ENCODE measurements around the gene TRAPPC8. TPM values are rescaled to one million over a fixed set of nuclear protein-coding genes. Genes with fewer than 3 reads are reported as not detected.
"Not testable (repeated sequence)": the region's sequence is repeated elsewhere in the genome, so short reads cannot be mapped to it uniquely, and the experiment has no call there.

TRAPPC8 gene
- total RNA-seq, 4 donors from 2014 or later = 15.5 to 38.1 (median 31.2) TPM

GRCh38 chr18:31821545-31822171 is 121.3 kb downstream of the TRAPPC8 start:
- WGBS, 2 donors = 38 to 43% methylated on average over 7 to 8 of the region's 8 CpGs
- intact Hi-C loops (cut with DNase I) = loop anchor here (10.0 kb wide), 1 partner anchor 247 kb away; no protein-coding TSS in a partner anchor
- DNase-seq = no peak

DNA sequence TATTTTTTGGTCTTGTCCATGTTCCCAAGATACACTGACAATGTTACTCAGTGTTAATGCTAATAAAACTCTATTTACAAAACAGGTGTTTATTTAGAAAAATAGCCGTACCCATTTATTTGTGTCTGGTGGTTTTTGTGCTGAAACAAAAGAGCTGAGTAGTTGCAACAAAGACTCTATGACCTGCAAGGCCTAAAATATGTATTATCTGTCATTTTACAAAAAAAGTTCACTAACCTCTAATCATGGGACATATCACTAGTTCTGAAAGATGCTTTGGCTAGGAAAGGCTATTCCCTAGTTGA is 123.1 kb downstream of the TRAPPC8 start:
- TF ChIP-seq CTCF (IDR thresholded peaks at IDR 0.05) = peak in 1 of 6 experiments; percentile 8
- TF ChIP-seq POLR2A (IDR thresholded peaks at IDR 0.05) = no peak
- Histone ChIP-seq H3K27me3 (no peaks in the 10 kb centered on the region), H3K4me3 (no peak overlapping the region), H3K27ac (no peak overlapping the region), H3K4me1 (peaks cover 0 to 7% (median 0%) of the 10 kb centered on the region in 3 donors), H3K9me3 (no peaks in the 10 kb centered on the region), H3K36me3 (no peaks in the 10 kb centered on the region)
- WGBS, 2 donors = 82 to 90% methylated on average over 1 of the region's 1 CpG
- intact Hi-C loops (cut with DNase I) = loop anchor here (5.0 to 10.0 kb wide), 3 partner anchors 78 to 265 kb away; no protein-coding TSS in a partner anchor
- no peak for DNase-seq

More at GRCh38 chr18:31821545-31822171, 121.3 kb downstream of the TRAPPC8 start:
- TF ChIP-seq CTCF (IDR thresholded peaks at IDR 0.05) (no peak), POLR2A (IDR thresholded peaks at IDR 0.05) (no peak)
- no peaks in the 10 kb centered on the region for H3K27me3 ChIP-seq
- H3K27ac ChIP-seq = no peak overlapping the region
- peaks cover 0 to 7% (median 0%) of the 10 kb centered on the region in 3 donors for H3K4me1 ChIP-seq
- H3K36me3 ChIP-seq = no peaks in the 10 kb centered on the region
- no peaks in the 10 kb centered on the region for H3K9me3 ChIP-seq
- H3K4me3 ChIP-seq = no peak overlapping the region

DNA sequence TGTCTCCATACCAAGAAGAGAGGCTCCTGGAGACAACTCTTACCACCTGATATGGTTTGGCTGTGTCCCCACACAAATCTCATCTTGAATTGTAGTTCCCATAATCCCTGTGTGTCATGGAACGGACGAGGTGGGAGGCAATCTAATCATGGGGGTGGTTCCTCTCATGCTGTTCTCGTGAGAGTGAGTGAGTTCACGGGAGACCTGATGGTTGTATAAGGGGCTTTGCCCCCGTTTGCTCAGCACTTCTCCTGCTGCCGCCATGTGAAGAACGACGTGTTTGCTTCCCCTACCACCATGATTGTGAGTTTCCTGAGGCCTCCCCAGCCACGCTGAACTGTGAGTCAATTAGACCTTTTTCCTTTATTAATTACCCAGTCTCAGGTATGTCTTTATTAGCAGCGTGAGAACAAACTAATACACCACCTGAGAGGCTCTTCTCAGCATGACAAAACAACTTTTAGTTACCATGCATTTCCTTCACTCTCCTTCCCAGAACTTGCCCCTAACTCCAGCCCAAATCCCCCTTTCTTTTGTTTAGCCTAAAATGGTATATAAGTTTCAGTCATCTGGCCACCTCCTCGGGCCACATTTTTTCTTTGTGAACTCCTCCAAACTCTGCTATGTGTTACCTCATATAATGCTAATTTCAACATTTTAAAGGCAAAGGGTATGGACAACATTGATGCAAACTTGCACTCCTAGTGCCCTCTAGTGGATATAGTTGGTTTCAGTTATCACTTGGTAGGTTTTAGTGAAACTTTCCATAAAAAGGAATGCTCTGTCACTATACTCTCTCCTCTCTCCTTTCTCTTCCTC is 123.6 kb downstream of the TRAPPC8 start:
- TF ChIP-seq CTCF (IDR thresholded peaks at IDR 0.05) (peak; percentile 43 to 80 (median 57)), POLR2A (IDR thresholded peaks at IDR 0.05) (no peak)
- Histone ChIP-seq H3K4me3 (no peak overlapping the region), H3K9me3 (no peaks in the 10 kb centered on the region), H3K36me3 (no peaks in the 10 kb centered on the region), H3K4me1 (peaks cover 0 to 7% (median 0%) of the 10 kb centered on the region in 3 donors), H3K27me3 (no peaks in the 10 kb centered on the region), H3K27ac (no peak overlapping the region)
- intact Hi-C loops (cut with DNase I) = loop anchor here (5.0 to 10.0 kb wide), 2 partner anchors 77 to 265 kb away; no protein-coding TSS in a partner anchor
- WGBS, 2 donors = 59 to 69% methylated on average over 11 of the region's 11 CpGs
- DNase-seq = no peak

DNA sequence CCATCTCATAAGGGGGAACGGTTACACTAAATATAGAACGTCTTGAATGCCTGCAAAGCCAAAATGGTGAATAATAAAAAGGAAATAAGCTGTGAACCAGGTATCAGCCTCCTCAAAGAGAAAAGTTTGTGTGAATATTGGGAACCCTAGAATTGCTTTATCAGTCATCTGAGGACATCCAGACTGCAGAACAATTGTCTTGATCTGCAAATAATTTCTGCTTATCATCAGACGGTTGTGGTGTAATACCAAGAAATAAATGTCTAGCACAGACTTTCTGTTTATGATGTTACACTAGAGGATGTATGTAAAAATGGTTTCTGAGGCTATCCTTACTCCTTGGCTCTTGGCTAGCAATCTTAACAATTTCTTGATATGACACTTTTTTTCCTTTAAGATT is 128.8 kb downstream of the TRAPPC8 start:
- Histone ChIP-seq H3K36me3 (no peaks in the 10 kb centered on the region), H3K9me3 (no peaks in the 10 kb centered on the region), H3K27me3 (no peaks in the 10 kb centered on the region), H3K27ac (no peak overlapping the region), H3K4me1 (peaks cover 0 to 14% (median 0%) of the 10 kb centered on the region in 3 donors), H3K4me3 (no peak overlapping the region)
- no peak for DNase-seq
- intact Hi-C loops (cut with DNase I) = loop anchor here (10.0 kb wide), 1 partner anchor 259 kb away; no protein-coding TSS in a partner anchor
- TF ChIP-seq CTCF (IDR thresholded peaks at IDR 0.05) = no peak
- TF ChIP-seq POLR2A (IDR thresholded peaks at IDR 0.05) = no peak
- 44 to 52% methylated on average over 3 of the region's 3 CpGs for WGBS, 2 donors

GRCh38 chr18:31810336-31811130 is 132.4 kb downstream of the TRAPPC8 start:
- H3K27me3 ChIP-seq, H3K27ac ChIP-seq, H3K36me3 ChIP-seq, DNase-seq, H3K9me3 ChIP-seq, H3K4me3 ChIP-seq: not testable (repeated sequence)
- 52 to 59% methylated on average over 5 of the region's 7 CpGs for WGBS, 2 donors
- H3K4me1 ChIP-seq = peaks cover 0 to 14% (median 0%) of the 10 kb centered on the region in 3 donors
- intact Hi-C loops (cut with DNase I) = loop anchor here (10.0 kb wide), 1 partner anchor 256 kb away; no protein-coding TSS in a partner anchor

DNA sequence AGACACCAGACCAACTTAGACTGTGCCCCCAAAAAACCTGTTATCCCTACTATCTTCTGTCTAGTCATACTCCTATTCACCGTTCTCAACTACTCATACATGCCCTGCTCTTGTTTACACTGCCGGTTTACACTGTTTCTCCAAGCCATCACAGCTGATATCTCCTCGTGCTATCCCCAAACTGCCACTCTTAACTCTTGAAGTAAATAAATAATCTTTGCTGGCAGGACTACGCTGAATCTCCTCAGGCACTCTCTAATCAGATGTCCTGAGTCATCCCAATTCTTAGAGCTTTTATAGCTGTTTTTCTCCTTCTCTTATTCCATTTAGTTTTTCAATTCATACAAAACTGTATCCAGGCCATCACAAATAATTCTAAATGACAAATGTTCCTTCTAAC is 133.9 kb downstream of the TRAPPC8 start:
- H3K4me3 ChIP-seq; intact Hi-C loops (cut with DNase I); H3K9me3 ChIP-seq; H3K36me3 ChIP-seq; DNase-seq; H3K27ac ChIP-seq; H3K27me3 ChIP-seq: not testable (repeated sequence)
- 68 to 70% methylated on average over 4 of the region's 4 CpGs for WGBS, 2 donors
- H3K4me1 ChIP-seq = peaks cover 0 to 14% (median 0%) of the 10 kb centered on the region in 3 donors

Data from esophagus squamous epithelium (tissue), 5 donors.